ENCODE results near the gene SMIM9. TPM values are rescaled to one million over a fixed set of nuclear protein-coding genes. Genes with fewer than 3 reads are reported as not detected.

Gene SMIM9
- total RNA-seq, 1 donor from 2014 or later, result not detected

- Histone ChIP-seq H3K27ac (no peak overlapping the region), H3K36me3 (no peaks in the 10 kb centered on the region), H3K4me3 (no peak overlapping the region), H3K9me3 (no peaks in the 10 kb centered on the region), H3K27me3 (no peaks in the 10 kb centered on the region), H3K4me1 (no peaks in the 10 kb centered on the region)
- no peak for TF ChIP-seq CTCF (IDR thresholded peaks at IDR 0.05)
- no peak for DNase-seq
- ATAC-seq, result no peak
- intact Hi-C loops (cut with DNase I), result no loop called here
Observed at GRCh38 chrX:154793084-154793795, 41.2 kb downstream of the SMIM9 start.

- Histone ChIP-seq H3K27ac (no peak overlapping the region), H3K4me3 (no peak overlapping the region), H3K9me3 (no peaks in the 10 kb centered on the region), H3K36me3 (no peaks in the 10 kb centered on the region), H3K4me1 (no peaks in the 10 kb centered on the region), H3K27me3 (no peaks in the 10 kb centered on the region)
- DNase-seq, result no peak
- intact Hi-C loops (cut with DNase I), result no loop called here
- ATAC-seq, result no peak
- TF ChIP-seq CTCF (IDR thresholded peaks at IDR 0.05), result no peak
Observed at GRCh38 chrX:154791939-154792338, 42.5 kb downstream of the SMIM9 start.

GRCh38 chrX:154791467-154791866 is 43.0 kb downstream of the SMIM9 start:
- ATAC-seq, result no peak
- Histone ChIP-seq H3K27ac (no peak overlapping the region), H3K36me3 (no peaks in the 10 kb centered on the region), H3K4me1 (no peaks in the 10 kb centered on the region), H3K27me3 (no peaks in the 10 kb centered on the region), H3K9me3 (no peaks in the 10 kb centered on the region), H3K4me3 (no peak overlapping the region)
- TF ChIP-seq CTCF (IDR thresholded peaks at IDR 0.05), result no peak
- intact Hi-C loops (cut with DNase I), result no loop called here
- no peak for DNase-seq

GRCh38 chrX:154785716-154786115 is 48.7 kb downstream of the SMIM9 start:
- TF ChIP-seq CTCF (IDR thresholded peaks at IDR 0.05), result no peak
- DNase-seq (no peak), ATAC-seq (no peak)
- Histone ChIP-seq H3K27ac (no peak overlapping the region), H3K4me1 (no peaks in the 10 kb centered on the region), H3K36me3 (no peaks in the 10 kb centered on the region), H3K27me3 (no peaks in the 10 kb centered on the region), H3K4me3 (no peak overlapping the region), H3K9me3 (no peaks in the 10 kb centered on the region)
- intact Hi-C loops (cut with DNase I), result no loop called here

GRCh38 chrX:154784149-154784995 is 50.1 kb downstream of the SMIM9 start:
- H3K4me3 ChIP-seq, result no peak overlapping the region
- H3K36me3 ChIP-seq, result no peaks in the 10 kb centered on the region
- no peaks in the 10 kb centered on the region for H3K27me3 ChIP-seq
- no peak for TF ChIP-seq CTCF (IDR thresholded peaks at IDR 0.05)
- H3K27ac ChIP-seq, result no peak overlapping the region
- ATAC-seq (no peak), DNase-seq (no peak)
- intact Hi-C loops (cut with DNase I), result no loop called here
- H3K9me3 ChIP-seq, result no peaks in the 10 kb centered on the region
- no peaks in the 10 kb centered on the region for H3K4me1 ChIP-seq

Measured in upper lobe of right lung (tissue), 1 donor.